Hepatocyte (in vitro differentiated cells): ENCODE data around the gene CEP112. TPM values are rescaled to one million over a fixed set of nuclear protein-coding genes. Genes with fewer than 3 reads are reported as not detected.

Experiments used
- DNase-seq: peaks from one replicate; pipeline ENCODE4 v3.0.0-alpha.2; 2016; ENCODE audit warnings: low spot score
- H2AFZ ChIP-seq: fragments of 200-600 bp; sonication (generic); 2 replicates; pipeline ENCODE4 v1.6.0; 2016; ENCODE audit warnings: antibody characterized with exemption, mild to moderate bottlenecking
- H3K27ac ChIP-seq: fragments of 200-600 bp; sonication (generic); 2 replicates; pipeline ENCODE4 v1.5.1; 2016; ENCODE audit warnings: mild to moderate bottlenecking
- H3K27me3 ChIP-seq: fragments of 200-600 bp; sonication (generic); 2 replicates; pipeline ENCODE4 v1.6.1; 2016
- H3K36me3 ChIP-seq: fragments of 200-600 bp; sonication (generic); replicated peaks from 2 replicates; pipeline ENCODE4 v1.5.1; 2016; ENCODE audit warnings: low read depth; ENCODE audit not compliant: insufficient read depth
- H3K4me1 ChIP-seq: fragments of 200-600 bp; sonication (generic); 2 replicates; pipeline ENCODE4 v1.5.1; 2016; ENCODE audit warnings: mild to moderate bottlenecking, moderate library complexity; ENCODE audit not compliant: insufficient read depth
- H3K4me2 ChIP-seq: fragments of 200-600 bp; sonication (generic); 2 replicates; pipeline ENCODE4 v1.6.0; 2016
- H3K4me3 ChIP-seq: fragments of 200-600 bp; sonication (generic); 2 replicates; pipeline ENCODE4 v1.5.1; 2016; ENCODE audit warnings: mild to moderate bottlenecking
- H3K79me2 ChIP-seq: fragments of 200-600 bp; sonication (generic); 2 replicates; pipeline ENCODE4 v1.6.0; 2017; ENCODE audit warnings: mild to moderate bottlenecking
- H3K9me2 ChIP-seq: fragments of 200-600 bp; sonication (generic); replicated peaks from 2 replicates; pipeline ENCODE4 v1.6.0; 2017; ENCODE audit warnings: mild to moderate bottlenecking; ENCODE audit not compliant: insufficient read depth
- H3K9me3 ChIP-seq: fragments of 200-600 bp; sonication (generic); 2 replicates; pipeline ENCODE4 v1.5.1; 2016; ENCODE audit warnings: low read depth, mild to moderate bottlenecking
- H4K20me1 ChIP-seq: fragments of 200-600 bp; sonication (generic); 2 replicates; pipeline ENCODE4 v1.6.0; 2016; ENCODE audit warnings: mild to moderate bottlenecking; ENCODE audit not compliant: insufficient read depth, poor library complexity, severe bottlenecking
- EZH2 ChIP-seq: fragments of 200-600 bp; sonication (generic); IDR thresholded peaks from 2 replicates; pipeline ENCODE4 v1.6.1; 2016; ENCODE audit warnings: antibody characterized with exemption, mild to moderate bottlenecking, borderline replicate concordance
- EZH2phosphoT487 ChIP-seq: fragments of 200-600 bp; sonication (generic); IDR thresholded peaks from one replicate; pipeline ENCODE4 v1.6.1; 2018; ENCODE audit warnings: antibody characterized with exemption, mild to moderate bottlenecking, low read depth, moderate library complexity; ENCODE audit not compliant: unreplicated experiment, severe bottlenecking
- WGBS: methylation state at CpG from one replicate; pipeline ENCODE4 v1.1.6; 2016; ENCODE audit warnings: low lambda C conversion rate; ENCODE audit errors: missing lambda C conversion rate; 5-methylcytosine and 5-hydroxymethylcytosine counted together
- polyA plus RNA-seq: library from polyadenylated mRNA; unstranded; fragments of >200 nt; fragmentation: Nextera tagmentation; extraction: Ambion mirVana; gene quantifications from 2 replicates; pipeline ENCODE4 v1.2.1, GENCODE V29; 2016
- total RNA-seq: library from RNA; depleted of rRNA; stranded (reverse); fragments of >200 nt; gene quantifications from 2 replicates; pipeline ENCODE4 v1.2.3, GENCODE V29; 2014
- TF ChIP-seq, protein P1 (sequence below): fragments of 200-600 bp; sonication (generic); IDR thresholded peaks from 2 replicates; pipeline ENCODE4 v1.5.1; 2016; ENCODE audit warnings: antibody characterized with exemption, mild to moderate bottlenecking; ENCODE audit not compliant: poor library complexity

Gene CEP112
- total and polyA plus RNA-seq, 2 experiments from 2014 or later: 7.1 to 9.7 TPM

DNA sequence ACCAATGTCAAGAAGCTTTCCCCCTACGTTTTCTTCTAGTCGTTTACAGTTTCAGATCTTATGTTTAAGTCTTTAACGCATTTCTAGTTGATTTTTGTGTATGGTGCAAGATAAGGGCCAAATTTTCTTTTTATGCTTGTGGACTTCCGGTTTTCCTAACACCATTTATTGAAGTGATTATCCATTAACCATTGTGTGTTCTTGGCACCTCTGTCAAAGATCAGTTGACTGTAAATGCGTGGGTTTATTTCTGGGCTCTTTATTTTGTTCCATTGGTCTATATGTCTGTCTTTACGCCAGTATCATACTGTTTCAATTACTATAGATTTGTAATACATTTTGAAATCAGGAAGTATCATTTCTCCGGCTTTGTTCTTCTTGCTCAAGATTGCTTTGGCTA, 49.5 kb downstream of the CEP112 start:
- no peaks in the 10 kb centered on the region for H3K36me3 ChIP-seq
- no peak overlapping the region for H3K4me3 ChIP-seq
- DNase-seq: no peak
- no peaks in the 10 kb centered on the region for H3K9me3 ChIP-seq
- H3K27ac ChIP-seq: no peak overlapping the region
- H2AFZ ChIP-seq: no peak overlapping the region
- no peaks in the 10 kb centered on the region for H3K27me3 ChIP-seq
- no peaks in the 10 kb centered on the region for H3K79me2 ChIP-seq
- WGBS: 80% methylated on average over 7 of the region's 7 CpGs
- H3K4me1 ChIP-seq: no peaks in the 10 kb centered on the region
- H3K4me2 ChIP-seq: no peak overlapping the region
- H3K9me2 ChIP-seq: no peaks in the 10 kb centered on the region
- no peaks in the 10 kb centered on the region for H4K20me1 ChIP-seq
- TF ChIP-seq, protein P1, sequence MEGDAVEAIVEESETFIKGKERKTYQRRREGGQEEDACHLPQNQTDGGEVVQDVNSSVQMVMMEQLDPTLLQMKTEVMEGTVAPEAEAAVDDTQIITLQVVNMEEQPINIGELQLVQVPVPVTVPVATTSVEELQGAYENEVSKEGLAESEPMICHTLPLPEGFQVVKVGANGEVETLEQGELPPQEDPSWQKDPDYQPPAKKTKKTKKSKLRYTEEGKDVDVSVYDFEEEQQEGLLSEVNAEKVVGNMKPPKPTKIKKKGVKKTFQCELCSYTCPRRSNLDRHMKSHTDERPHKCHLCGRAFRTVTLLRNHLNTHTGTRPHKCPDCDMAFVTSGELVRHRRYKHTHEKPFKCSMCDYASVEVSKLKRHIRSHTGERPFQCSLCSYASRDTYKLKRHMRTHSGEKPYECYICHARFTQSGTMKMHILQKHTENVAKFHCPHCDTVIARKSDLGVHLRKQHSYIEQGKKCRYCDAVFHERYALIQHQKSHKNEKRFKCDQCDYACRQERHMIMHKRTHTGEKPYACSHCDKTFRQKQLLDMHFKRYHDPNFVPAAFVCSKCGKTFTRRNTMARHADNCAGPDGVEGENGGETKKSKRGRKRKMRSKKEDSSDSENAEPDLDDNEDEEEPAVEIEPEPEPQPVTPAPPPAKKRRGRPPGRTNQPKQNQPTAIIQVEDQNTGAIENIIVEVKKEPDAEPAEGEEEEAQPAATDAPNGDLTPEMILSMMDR: no peak
- TF ChIP-seq EZH2: no peak
- TF ChIP-seq EZH2phosphoT487: no peak

GRCh38 chr17:66138120-66138519, 53.8 kb downstream of the CEP112 start:
- H3K79me2 ChIP-seq: no peaks in the 10 kb centered on the region
- no peak overlapping the region for H3K27ac ChIP-seq
- TF ChIP-seq, protein P1: no peak
- TF ChIP-seq EZH2: no peak
- no peak for TF ChIP-seq EZH2phosphoT487
- H3K4me2 ChIP-seq: no peak overlapping the region
- no peaks in the 10 kb centered on the region for H3K27me3 ChIP-seq
- no peaks in the 10 kb centered on the region for H3K36me3 ChIP-seq
- DNase-seq: no peak
- WGBS: 94% methylated on average over 3 of the region's 3 CpGs
- no peaks in the 10 kb centered on the region for H4K20me1 ChIP-seq
- no peaks in the 10 kb centered on the region for H3K9me2 ChIP-seq
- H2AFZ ChIP-seq: no peak overlapping the region
- no peaks in the 10 kb centered on the region for H3K9me3 ChIP-seq
- no peak overlapping the region for H3K4me3 ChIP-seq
- H3K4me1 ChIP-seq: no peaks in the 10 kb centered on the region

DNA sequence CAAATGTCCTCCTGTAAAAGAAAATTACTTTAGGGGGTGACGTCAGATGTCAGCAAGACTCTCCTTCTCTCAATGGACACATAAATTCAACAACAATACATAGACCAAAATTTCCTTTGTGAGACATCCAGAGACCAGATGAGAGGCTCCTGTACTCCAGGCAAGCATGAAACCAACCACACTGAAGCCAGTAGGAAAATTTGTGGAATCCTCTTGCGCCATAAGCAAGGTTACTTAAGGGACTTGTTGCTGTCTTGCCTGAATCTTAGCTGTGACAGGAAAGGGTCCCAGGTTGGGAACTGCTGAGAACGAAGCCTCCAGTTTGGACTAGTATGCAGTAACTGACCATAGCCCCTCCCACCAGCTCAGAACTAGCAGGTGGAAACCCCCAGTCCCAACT, 56.0 kb downstream of the CEP112 start:
- WGBS: 98% methylated on average over 3 of the region's 3 CpGs
- TF ChIP-seq, protein P1: no peak
- no peak for TF ChIP-seq EZH2
- TF ChIP-seq EZH2phosphoT487: no peak
- H2AFZ ChIP-seq: no peak overlapping the region

DNA sequence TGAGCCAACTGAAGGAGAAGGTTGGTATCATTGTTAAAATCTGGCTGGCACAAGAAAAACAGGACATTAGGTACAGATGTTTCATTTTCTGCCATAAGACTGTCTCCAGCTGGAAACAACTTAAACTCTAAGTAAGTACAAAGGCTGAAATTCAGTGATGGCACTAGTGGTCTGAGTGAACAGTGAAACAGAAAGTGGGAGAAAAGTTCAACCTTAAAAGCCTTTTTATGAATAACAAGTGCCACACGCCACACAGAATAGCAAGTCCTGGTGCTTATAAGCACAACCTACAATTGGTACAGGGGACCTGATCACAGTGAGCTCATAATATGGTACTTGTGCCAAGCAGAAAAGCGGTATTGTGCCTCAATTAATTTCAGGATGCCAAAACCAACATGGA, 56.7 kb downstream of the CEP112 start:
- Histone ChIP-seq H3K36me3 (no peaks in the 10 kb centered on the region), H3K4me1 (no peaks in the 10 kb centered on the region), H3K79me2 (no peaks in the 10 kb centered on the region), H2AFZ (no peak overlapping the region), H4K20me1 (no peaks in the 10 kb centered on the region), H3K27ac (no peak overlapping the region), H3K4me3 (no peak overlapping the region), H3K9me3 (no peaks in the 10 kb centered on the region), H3K27me3 (no peaks in the 10 kb centered on the region), H3K4me2 (no peak overlapping the region), H3K9me2 (no peaks in the 10 kb centered on the region)
- no peak for DNase-seq
- WGBS: 100% methylated on average over 2 of the region's 2 CpGs
- TF ChIP-seq, protein P1: no peak
- TF ChIP-seq EZH2 (no peak), EZH2phosphoT487 (no peak)

More for the DNA sequence above, 56.0 kb downstream of the CEP112 start:
- H3K9me3 ChIP-seq: no peaks in the 10 kb centered on the region
- H3K27me3 ChIP-seq: no peaks in the 10 kb centered on the region
- no peak overlapping the region for H3K4me2 ChIP-seq
- no peaks in the 10 kb centered on the region for H3K9me2 ChIP-seq
- no peak overlapping the region for H3K27ac ChIP-seq
- no peak overlapping the region for H3K4me3 ChIP-seq
- no peak for DNase-seq
- no peaks in the 10 kb centered on the region for H3K79me2 ChIP-seq
- no peaks in the 10 kb centered on the region for H3K4me1 ChIP-seq
- no peaks in the 10 kb centered on the region for H3K36me3 ChIP-seq
- no peaks in the 10 kb centered on the region for H4K20me1 ChIP-seq
